ENCODE data around the gene ALG2. TPM values are rescaled to one million over a fixed set of nuclear protein-coding genes. Genes with fewer than 3 reads are reported as not detected.

The ALG2 gene
- total and polyA plus RNA-seq, 9 of the 15 experiments (the other 6 are each of a cell fraction or from before 2014, with no cell fraction given) = 4.9 to 41.9 (median 20.2) TPM

DNA sequence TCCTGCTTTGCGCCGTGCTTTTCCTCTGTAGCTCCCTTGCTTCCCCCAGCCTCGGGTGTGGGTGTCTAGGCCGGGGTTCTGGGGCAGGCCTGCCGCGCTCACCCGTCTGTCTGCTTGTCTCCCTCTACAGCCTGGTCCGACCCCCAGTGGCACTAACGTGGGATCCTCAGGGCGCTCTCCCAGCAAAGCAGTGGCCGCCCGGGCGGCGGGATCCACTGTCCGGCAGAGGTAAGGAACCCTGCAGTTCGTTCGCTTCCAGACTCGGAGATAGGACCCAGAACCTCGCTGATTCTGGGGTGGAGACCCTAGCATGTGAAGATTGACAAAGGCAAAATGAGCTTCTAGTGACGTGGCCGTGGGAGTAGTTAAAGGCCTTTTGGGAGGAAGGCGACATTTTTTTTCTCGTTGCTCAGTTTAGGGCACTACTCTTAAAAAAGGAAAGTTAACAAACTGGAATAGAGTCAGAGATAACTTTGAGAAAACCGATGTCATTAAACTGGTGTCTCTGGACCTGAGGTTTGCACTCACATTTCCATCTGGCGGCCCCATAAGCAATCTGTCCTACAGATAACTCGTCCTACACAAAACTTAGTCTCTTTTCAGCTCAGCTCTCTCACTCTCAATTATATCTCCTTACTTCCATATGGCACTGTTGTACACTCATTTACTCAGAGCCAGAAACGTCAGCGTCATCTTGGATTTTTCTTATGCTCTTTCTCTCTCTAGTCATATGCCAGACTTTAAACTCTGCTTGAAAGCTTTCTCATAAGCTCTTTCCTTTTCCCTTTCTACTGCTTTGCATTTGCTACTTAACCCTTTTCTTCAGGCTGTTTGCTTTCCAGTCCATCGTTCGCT lies 901 bp upstream of the ALG2 start (continued):
- TF ChIP-seq, protein P1, sequence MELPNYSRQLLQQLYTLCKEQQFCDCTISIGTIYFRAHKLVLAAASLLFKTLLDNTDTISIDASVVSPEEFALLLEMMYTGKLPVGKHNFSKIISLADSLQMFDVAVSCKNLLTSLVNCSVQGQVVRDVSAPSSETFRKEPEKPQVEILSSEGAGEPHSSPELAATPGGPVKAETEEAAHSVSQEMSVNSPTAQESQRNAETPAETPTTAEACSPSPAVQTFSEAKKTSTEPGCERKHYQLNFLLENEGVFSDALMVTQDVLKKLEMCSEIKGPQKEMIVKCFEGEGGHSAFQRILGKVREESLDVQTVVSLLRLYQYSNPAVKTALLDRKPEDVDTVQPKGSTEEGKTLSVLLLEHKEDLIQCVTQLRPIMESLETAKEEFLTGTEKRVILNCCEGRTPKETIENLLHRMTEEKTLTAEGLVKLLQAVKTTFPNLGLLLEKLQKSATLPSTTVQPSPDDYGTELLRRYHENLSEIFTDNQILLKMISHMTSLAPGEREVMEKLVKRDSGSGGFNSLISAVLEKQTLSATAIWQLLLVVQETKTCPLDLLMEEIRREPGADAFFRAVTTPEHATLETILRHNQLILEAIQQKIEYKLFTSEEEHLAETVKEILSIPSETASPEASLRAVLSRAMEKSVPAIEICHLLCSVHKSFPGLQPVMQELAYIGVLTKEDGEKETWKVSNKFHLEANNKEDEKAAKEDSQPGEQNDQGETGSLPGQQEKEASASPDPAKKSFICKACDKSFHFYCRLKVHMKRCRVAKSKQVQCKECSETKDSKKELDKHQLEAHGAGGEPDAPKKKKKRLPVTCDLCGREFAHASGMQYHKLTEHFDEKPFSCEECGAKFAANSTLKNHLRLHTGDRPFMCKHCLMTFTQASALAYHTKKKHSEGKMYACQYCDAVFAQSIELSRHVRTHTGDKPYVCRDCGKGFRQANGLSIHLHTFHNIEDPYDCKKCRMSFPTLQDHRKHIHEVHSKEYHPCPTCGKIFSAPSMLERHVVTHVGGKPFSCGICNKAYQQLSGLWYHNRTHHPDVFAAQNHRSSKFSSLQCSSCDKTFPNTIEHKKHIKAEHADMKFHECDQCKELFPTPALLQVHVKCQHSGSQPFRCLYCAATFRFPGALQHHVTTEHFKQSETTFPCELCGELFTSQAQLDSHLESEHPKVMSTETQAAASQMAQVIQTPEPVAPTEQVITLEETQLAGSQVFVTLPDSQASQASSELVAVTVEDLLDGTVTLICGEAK (IDR thresholded peaks at IDR 0.05) = peak; percentile 28
- TF ChIP-seq, protein P1 (CRISPR knock-in tag; IDR thresholded peaks at IDR 0.05) = no peak
- no peak for TF ChIP-seq ZBTB7A (IDR thresholded peaks at IDR 0.05; ENCODE audit: borderline replicate concordance, control insufficient read depth, low read depth, low read length)
- no peak for TF ChIP-seq MYC (IDR thresholded peaks at IDR 0.05; ENCODE audit: low read depth, low read length)
- TF ChIP-seq MYC (CRISPR knock-in tag; IDR thresholded peaks at IDR 0.05; ENCODE audit: borderline replicate concordance, low read depth) = peak; percentile 76; the same call in 1 of the 2 replicates
- no peak for TF ChIP-seq PTRF (tag; IDR thresholded peaks at IDR 0.05)
- no peak for TF ChIP-seq CBX5 (IDR thresholded peaks at IDR 0.05; ENCODE audit: borderline replicate concordance, low read depth)
- TF ChIP-seq, protein P2, sequence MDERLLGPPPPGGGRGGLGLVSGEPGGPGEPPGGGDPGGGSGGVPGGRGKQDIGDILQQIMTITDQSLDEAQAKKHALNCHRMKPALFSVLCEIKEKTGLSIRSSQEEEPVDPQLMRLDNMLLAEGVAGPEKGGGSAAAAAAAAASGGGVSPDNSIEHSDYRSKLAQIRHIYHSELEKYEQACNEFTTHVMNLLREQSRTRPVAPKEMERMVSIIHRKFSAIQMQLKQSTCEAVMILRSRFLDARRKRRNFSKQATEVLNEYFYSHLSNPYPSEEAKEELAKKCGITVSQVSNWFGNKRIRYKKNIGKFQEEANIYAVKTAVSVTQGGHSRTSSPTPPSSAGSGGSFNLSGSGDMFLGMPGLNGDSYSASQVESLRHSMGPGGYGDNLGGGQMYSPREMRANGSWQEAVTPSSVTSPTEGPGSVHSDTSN (CRISPR knock-in tag; IDR thresholded peaks at IDR 0.05; ENCODE audit: low read depth) = no peak
- TF ChIP-seq, protein P2 (tag; conservative IDR thresholded peaks at IDR 0.05; ENCODE audit: low read depth) = no peak
- 0 out of 2 replicates have a peak, but pooled peaks have one; percentile 79 for TF ChIP-seq SRSF3 (IDR thresholded peaks at IDR 0.05; ENCODE audit: insufficient read depth, low read length)
- TF ChIP-seq CHD1 (IDR thresholded peaks at IDR 0.05; ENCODE audit: low read length) = peak; percentile 58
- 0 out of 2 replicates have a peak, but pooled peaks have one; percentile 9 for TF ChIP-seq CEBPG (CRISPR knock-in tag; IDR thresholded peaks at IDR 0.05)
- no peak for TF ChIP-seq CEBPG (tag; conservative IDR thresholded peaks at IDR 0.05 in 1 of 2, IDR thresholded peaks at IDR 0.05 in 1 of 2)
- TF ChIP-seq, protein P3, sequence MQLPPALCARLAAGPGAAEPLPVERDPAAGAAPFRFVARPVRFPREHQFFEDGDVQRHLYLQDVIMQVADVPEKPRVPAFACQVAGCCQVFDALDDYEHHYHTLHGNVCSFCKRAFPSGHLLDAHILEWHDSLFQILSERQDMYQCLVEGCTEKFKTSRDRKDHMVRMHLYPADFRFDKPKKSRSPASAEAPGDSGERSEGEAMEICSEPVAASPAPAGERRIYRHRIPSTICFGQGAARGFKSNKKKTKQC (CRISPR knock-in tag; IDR thresholded peaks at IDR 0.05) = peak; percentile 82
- TF ChIP-seq POLR2A (conservative IDR thresholded peaks at IDR 0.05) = no peak
